22Rv1 (cell line): ENCODE measurements around the gene TMEM222.

ENCODE experiments used
- CTCF ChIP-seq: fragments of 450-650 bp; IDR thresholded peaks from 2 replicates; pipeline ENCODE4 v1.5.1; 2017; ENCODE audit warnings: mild to moderate bottlenecking
- ZFX ChIP-seq: fragments of 450-650 bp; IDR thresholded peaks from 2 replicates; pipeline ENCODE4 v1.6.1; 2017; ENCODE audit warnings: antibody characterized with exemption, borderline replicate concordance

GRCh38 chr1:27346991-27347624 is 25.1 kb downstream of the TMEM222 start:
- TF ChIP-seq CTCF = no peak
- TF ChIP-seq ZFX = no peak
